Head of caudate nucleus (tissue), 42 donors: ENCODE measurements around the gene NF1.
A peak's percentile ranks its signal among the peaks of the same experiment; 100 is the strongest.
"Not testable (repeated sequence)": the region's sequence is repeated elsewhere in the genome, so short reads cannot be mapped to it uniquely, and the experiment has no call there.

Source experiments
- DNase-seq, 42 donors: peaks; one replicate each; pipeline versions ENCODE4 v3.0.0 to v3.0.0-alpha.2; 2020 to 2021; ENCODE audit warnings: mixed read lengths in 7 of 42
- intact Hi-C: fragments of 100-400 bp; cut with DNase I; formaldehyde crosslinking; loops from one replicate; pipeline ENCODE4 v1.15.0; 2022

Gene NF1

DNA sequence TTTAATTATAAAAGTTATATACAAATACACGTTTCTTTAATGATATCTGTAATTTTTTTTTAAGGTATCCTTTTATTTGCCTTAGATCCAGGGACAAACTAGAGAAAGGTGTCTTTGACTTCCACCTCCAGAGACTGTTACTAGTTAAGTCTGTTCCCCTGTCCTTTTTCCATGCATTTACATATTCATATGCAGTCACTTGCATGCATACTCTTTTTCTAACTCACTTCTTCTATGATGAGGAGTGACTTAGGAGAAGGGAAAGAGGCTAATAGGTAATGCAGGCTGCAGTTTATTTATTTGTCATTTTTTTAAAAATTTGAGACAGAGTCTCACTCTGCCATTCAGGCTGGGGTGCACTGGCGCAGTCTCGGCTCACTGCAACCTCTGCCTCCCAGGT is 141.4 kb downstream of the NF1 start:
- no peak for DNase-seq
- intact Hi-C loops = no loop called here

DNA sequence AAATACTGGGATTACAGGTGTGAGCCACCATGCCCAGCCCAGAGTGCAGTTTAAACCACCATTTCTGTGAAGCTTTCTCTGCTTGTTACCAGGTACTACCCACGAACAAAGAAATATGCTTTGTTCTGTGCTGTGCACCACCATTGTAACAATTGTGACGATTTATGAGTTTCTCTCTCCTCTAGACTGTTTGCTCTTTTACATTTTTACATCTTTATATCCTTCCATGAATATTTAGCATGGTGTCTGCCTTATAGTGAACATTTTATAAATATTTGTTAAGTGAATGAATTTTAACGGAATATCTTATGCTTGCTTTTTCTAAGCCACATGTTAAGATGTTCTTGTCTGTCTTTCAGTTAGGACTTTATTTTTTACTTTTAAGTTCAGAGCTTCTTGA is 141.9 kb downstream of the NF1 start:
- intact Hi-C loops = no loop called here
- DNase-seq = no peak

DNA sequence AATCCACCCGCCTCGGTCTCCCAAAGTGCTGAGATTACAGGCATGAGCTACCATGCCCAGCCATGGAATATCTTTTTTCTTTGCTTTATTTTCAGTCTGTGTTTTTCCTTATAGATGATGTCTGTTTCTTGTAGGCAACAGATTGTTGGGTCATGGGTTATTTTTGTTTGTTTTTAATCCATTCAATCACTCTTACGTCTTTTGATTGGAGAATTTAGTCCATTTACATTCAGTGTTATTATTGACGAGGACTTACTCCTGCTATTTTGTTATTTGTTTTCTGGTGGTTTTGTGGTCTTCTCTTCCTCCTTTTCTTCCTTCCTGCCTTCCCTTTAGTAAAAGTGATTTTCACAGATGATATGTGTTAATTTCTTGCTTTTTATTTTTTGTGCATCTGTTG is 146.3 kb downstream of the NF1 start:
- no peak for DNase-seq
- intact Hi-C loops = no loop called here

DNA sequence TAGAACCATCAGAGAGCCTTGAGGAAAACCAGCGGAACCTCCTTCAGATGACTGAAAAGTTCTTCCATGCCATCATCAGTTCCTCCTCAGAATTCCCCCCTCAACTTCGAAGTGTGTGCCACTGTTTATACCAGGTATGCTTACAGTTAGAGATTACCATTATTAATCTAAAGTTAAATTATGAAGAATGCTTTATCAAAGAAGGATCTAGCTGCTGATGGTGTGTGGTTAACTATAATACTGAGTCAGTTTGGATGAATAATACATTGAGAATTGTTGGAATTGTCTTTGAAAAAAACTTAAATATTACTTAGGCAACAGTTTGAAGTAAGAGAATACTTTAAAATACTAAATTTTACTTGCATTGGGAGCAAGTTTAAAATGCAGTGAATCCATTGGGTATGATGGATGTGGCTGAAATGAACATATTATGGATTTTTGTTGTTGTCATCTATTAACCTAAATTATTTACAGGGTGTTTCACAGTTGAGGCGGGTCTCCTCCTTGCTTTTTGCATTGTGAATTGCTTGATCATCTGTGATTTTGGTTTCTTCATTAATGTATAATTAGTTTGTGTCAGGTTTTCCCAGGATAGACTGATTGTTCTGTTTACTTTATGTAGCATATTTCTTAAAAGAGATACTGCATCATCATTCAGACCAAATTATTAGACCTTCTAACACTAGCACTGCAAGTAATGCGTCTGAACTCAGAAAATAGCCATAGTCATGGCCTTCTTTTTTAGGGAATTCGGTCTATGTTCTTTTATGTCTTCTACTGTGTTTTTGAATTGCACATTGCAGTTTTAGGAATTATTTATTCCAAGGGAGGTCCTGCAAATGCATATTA is 154.4 kb downstream of the NF1 start:
- no peak for DNase-seq
- intact Hi-C loops = no loop called here

DNA sequence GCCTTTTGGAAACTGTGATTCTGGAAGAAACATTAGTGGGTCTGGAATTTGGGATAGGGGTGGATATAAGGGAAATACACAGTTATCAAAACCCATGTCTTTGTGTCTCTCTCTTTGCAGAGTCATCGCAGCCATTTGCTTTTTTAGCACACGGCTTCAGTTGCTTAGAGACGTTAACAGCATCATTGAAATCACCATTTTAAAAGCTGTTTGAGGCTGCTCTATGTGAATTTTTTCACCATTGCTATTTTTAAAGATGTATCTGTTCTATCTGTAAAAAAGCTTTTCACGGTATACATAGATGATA is 155.0 kb downstream of the NF1 start:
- DNase-seq = peak in 2 of 42 donors; percentile 6 to 20
- intact Hi-C loops = no loop called here

DNA sequence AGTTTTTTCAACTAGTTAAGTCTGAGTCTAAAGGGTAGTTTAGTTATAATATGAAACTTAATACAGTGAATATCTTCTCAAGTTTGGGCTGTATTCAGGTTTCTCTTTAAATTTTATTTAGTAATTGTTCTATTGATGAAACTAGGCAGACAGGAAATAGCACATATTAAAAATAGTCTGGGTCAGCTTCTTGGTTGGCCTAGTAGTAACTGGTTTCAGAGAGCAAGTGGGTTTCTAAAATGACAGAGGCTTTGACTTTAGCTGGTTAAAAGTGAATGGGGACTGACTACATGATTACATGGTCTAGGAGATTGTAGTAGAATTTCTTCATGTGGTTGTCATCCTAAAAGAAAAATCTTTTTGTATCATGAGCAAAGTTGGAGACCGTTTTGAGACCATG is 155.5 kb downstream of the NF1 start:
- intact Hi-C loops = no loop called here
- no peak for DNase-seq

DNA sequence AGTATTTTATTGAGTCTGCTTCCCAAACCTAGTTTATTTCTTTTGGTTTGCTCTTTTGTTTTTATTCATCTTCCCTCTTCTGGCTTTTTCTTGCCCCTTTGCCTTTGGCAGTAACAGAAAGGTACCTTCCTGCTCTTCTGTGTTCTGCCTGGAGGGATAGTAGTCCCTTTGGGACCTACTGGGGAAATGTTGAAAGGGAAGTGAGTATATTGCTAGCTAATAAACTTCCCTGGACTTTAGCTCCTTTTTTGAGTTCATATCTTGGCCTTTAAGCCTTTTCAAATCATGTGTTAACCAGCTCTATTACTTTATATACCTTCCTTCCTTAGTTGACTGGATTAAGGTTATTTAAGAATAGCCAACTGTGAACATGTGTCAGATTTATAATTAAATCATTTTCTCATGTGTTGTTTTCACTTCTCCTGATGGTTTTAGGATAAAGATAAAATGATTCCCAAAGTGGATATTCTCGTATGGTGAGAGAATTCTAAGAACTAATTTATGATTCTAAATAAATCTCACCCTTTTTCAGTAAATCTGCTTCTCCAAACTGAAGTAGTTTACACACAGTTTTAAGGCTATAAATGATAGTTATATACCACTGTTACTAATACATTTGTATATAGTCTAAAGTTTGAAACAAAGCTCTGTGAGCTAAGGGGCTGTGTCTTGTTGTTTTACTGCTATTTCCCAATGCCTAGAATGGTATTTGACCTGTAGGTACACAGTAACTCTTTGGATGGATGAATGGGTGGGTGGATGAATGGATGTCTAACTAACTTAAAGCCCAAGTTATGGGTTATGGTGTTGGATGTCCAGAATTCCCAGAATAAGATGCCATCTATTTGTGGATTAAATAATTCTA is 156.6 kb downstream of the NF1 start:
- intact Hi-C loops = no loop called here
- no peak for DNase-seq

DNA sequence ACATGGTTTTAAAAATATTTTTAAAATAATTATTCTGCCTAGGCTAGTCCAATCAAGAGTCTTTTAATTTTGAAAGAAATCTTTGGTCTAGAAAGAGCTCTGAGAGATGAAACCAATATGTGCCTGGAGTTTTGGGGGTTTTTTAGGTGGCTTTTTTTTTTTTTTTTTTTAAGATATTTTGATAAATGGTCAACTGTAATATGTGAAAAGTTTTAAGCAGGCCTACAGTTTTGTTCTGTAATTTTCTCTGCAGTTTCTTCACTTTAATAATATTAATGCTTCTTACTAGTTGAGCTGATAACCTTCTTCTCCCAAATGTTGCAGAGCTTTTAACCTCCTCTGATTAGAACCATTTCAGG is 157.2 kb downstream of the NF1 start:
- no peak for DNase-seq
- intact Hi-C loops = no loop called here

DNA sequence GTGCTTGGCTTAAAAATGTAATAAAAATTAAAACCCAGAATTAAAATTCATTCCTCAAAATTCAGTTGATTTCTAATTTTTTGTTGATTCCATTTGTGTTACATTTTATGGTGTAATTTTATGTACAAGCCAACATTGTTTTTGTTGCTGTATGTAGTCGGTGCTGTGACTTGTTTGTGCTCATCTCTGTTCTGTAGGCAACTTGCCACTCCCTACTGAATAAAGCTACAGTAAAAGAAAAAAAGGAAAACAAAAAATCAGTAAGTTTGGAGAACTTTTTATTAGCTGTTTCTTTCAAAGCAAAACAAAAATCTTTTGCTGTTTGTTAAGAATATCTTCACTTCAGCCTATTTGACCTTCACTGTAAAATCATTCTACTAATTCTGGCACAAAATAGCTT is 158.0 kb downstream of the NF1 start:
- intact Hi-C loops = no loop called here
- DNase-seq = no peak

DNA sequence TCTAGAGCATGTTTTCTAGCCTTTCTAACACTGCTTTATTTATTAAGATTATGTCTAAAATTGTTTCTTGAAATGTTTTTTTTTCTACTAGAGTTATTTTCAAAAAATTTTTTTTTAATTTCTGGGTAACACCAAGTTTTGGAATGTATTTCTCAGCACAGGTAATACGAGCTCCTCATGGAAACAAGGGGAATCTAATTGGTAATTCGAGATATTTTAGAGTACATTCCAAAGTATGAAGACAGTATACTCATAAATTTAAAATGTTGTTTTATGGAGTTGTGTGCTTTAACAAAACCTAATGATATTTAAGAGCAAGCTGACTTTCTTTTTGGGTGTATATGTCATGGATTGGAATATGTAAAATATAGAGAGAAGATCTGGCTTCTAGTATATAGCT is 159.9 kb downstream of the NF1 start:
- intact Hi-C loops = no loop called here
- DNase-seq = no peak

DNA sequence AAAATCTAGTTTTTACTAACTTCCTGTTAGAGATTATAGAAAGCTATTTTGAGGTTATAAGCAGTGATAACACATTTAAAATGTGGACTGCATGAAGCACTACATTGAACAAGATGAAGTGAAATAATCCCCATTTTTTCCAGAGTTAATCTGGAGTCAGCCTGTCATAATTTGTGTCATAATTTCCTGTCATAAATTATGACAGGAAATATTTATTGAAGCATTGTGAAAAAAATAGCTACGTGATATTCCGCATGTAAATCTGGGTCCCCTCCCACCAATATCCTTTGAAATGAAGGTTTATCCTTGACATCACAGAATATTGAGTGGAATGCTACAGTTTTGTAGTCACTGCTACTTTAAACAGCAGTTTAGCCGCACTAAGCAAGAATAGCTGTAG is 162.2 kb downstream of the NF1 start:
- intact Hi-C loops = no loop called here

DNA sequence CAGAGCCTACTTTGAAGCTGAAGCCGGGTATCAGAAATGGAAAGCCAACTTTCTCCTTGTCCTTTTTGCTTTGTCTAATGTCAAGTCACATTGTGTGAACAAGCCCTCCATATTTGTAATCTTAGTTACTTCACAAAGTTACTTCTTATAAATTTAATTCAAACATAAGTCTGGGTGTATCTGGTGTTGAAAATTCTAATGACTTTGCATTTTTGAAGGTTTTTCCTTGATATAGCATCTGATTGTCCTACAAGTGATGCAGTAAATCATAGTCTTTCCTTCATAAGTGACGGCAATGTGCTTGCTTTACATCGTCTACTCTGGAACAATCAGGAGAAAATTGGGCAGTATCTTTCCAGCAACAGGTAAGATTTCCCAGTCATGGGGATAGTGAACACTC is 165.4 kb downstream of the NF1 start:
- intact Hi-C loops = no loop called here
- DNase-seq = no peak

More for the DNA sequence above, 162.2 kb downstream of the NF1 start:
- DNase-seq = no peak

DNA sequence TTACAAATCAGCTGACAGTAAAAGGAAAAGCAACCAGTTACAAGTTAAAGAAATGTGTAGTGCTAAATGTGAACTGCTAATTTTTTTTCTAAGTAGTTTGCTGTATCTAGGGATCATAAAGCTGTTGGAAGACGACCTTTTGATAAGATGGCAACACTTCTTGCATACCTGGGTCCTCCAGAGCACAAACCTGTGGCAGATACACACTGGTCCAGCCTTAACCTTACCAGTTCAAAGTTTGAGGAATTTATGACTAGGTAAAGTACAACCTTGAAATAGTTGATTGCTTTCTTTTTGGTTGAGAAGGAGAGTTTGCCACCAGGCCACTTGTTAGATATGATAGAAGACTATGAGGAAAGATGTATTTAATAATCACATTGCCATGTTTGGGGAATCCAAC is 166.8 kb downstream of the NF1 start:
- intact Hi-C loops = no loop called here
- no peak for DNase-seq

DNA sequence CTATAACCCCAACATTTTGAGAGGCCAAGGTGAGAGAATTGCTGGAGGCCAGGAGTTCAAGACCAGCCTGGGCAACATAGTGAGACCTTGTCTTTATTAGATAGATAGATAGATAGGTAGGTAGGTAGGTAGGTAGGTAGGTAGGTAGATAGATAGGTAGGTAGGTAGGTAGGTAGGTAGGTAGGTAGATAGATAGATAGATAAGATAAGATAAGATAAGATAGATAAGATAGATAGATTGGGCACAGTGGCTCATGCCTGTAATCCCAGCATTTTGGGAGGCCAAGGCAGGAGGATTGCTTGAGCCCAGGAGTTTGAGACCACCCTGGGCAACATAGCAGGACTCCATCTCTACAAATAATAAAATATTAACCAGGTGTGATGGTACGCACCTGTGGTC is 168.1 kb downstream of the NF1 start:
- DNase-seq = not testable (repeated sequence)

DNA sequence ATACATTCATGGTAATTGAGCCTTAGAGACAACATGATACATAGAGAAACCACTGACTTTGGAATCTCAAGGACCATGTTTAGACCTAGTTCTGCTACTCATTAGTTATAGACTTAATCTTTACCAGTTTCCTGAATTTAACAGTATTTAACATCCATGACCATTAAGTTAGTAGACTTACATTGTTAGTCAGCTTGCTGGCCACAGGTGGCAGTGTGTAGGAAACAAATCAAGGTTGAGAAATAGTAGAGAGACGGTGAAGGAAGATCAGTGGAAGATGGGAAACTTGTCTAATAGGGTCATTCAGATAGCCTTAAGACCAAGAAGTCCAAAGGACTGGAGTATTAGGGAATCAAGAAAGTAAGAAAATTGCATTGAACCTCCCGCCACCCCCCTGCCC is 171.3 kb downstream of the NF1 start:
- intact Hi-C loops = no loop called here
- no peak for DNase-seq

More for the DNA sequence above, 168.1 kb downstream of the NF1 start:
- intact Hi-C loops = not testable (repeated sequence)

DNA sequence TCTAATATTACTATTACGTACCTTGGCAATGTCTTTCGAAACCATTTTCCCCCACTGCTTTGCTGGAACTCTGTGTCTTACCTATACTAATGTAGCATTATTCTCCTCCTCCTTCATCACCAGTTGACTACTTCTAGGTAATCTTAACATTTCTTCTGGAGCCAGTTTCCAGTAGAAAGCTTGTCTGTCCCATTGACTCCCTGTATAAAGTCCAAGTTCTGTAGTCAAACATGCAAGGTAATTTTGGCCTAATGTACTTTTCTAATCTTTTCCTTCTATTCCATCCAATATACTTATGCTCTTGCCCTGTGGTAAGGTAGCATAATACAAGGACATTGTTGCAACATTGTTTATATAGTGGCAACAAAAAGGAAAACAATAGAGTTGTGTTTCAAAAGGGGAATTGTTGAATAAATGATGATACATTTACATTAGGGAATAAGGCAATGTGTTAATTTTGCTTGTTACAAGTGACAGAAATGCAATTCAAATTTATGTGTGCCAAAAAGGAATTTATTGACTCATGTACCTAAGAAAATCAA is 174.3 kb downstream of the NF1 start:
- no peak for DNase-seq
- intact Hi-C loops = no loop called here

DNA sequence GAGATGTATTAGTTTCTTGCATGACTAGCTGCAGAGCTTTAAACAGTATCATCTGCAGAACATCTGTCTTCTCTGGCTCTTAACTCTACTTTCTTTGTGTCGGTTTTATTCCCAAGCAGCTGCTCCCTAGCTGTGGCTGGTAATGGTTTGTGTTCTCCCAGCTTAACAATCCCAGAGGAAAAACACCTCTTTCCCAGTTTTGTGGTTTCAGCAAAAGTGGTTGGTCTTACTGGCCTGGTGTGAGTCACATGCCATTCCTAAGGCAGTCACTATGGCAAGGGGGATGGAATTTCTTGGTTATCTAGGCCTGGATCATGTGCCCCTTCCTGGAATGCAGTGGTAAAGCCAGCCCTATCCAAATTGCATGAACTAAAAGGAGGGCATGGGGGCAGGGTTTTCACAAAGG is 174.8 kb downstream of the NF1 start:
- intact Hi-C loops = no loop called here
- no peak for DNase-seq

DNA sequence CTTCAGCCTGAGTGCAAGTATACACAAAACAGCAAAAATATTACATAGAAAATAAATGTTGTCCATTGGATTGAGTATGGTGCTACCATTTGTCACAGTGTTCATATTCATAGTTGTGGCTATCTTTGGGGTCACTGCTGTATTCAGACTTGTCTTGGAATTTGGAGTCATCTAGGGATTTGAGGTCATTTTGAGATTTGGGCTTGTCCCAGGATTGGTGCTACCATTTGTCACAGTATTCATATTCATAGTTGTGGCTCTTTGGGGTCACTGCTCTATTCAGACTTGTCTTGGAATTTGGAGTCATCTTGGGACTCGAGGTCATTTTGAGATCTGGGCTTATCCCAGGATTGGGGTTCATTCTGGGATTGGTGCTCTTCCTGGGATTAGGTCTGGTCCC is 177.5 kb downstream of the NF1 start:
- no peak for DNase-seq
- intact Hi-C loops = no loop called here

DNA sequence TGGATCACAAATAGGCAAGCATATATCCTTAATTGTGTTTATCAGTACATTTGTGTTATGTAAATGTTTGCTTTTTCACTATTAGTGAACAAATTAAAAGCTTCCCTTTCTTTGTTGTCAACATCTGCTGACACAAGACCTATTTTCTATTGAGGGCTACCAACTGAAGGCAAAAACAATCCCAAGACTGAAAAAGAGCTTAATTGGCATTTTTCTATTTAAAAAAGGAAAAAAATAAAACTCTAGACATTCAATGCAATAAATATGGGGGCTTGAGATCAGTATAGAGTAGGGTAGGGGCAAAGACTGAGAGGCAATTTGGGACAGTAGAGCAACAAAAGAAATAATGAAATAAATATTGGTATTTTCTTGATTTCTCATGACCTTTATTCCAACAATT is 178.0 kb downstream of the NF1 start:
- intact Hi-C loops = no loop called here
- no peak for DNase-seq

DNA sequence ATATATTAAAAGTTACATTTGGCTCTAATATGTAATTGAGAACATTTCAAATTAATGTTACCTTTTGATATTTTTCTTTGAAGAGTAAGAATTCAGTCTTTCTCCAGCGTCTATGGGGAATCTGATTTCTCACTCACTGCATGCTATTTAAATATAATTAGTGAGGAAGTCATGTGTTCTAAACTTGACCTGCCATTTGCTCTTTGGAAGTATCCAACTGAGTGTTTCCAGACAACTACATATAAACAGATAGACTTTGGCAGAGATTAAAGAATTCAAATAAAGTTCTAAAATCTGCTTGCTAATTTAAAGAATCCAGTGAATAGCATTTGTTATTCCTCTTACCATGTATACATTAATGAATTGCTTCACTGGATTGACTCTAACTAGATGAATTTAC is 178.7 kb downstream of the NF1 start:
- DNase-seq = no peak
- intact Hi-C loops = no loop called here

DNA sequence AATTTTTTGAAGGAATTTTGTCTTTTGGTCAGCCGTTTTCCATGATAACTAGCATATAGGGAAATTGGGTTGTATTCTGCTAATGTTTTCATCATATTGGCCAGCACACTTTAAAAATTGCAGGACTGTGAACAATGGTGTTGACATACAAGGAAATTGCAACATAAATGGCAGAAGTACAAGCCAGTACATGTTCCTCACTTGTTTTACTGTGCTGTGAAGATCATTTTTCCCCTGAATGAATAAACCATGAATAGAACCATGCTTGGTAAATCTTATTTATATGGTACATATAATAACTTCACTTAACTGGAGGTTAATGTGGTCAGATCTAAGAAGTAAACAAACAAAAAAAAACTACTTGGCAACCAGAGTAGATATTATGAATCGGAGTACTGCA is 179.5 kb downstream of the NF1 start:
- no peak for DNase-seq
- intact Hi-C loops = no loop called here
